A673 (cell line): ENCODE data around the gene VAPA. TPM values are rescaled to one million over a fixed set of nuclear protein-coding genes. Genes with fewer than 3 reads are reported as not detected.

Experiments used
- BruUV-seq: library from RNA; stranded (reverse); fragments of 400-500 nt; replicated peaks from 2 replicates; lab custom pipeline; 2021; lab: Mats Ljungman, UMichigan
- CTCF ChIA-PET: fragments of 300-600 bp; sonication (Branson Sonifier 250); formaldehyde crosslinking; loops from one replicate; lab custom pipeline; 2022; ENCODE audit warnings: antibody characterized with exemption; lab: Charles Lee
- POLR2A ChIA-PET: fragments of 300-600 bp; sonication (Branson Sonifier 250); formaldehyde crosslinking; loops from one replicate; lab custom pipeline; 2022; ENCODE audit warnings: antibody characterized with exemption; ENCODE audit not compliant: low non-redundant PET; lab: Charles Lee
- DNase-seq: peaks from one replicate; pipeline ENCODE4 v3.0.0-alpha.2; 2015; ENCODE audit warnings: low spot score
- H3K27ac ChIP-seq: fragments of 200-600 bp; sonication (generic); 2 replicates; pipeline ENCODE4 v1.5.1; 2016; ENCODE audit warnings: mixed run types, low read depth, mild to moderate bottlenecking, mixed read lengths, antibody characterized with exemption, low read length; ENCODE audit not compliant: poor library complexity, severe bottlenecking
- H3K27me3 ChIP-seq: fragments of 200-600 bp; sonication (generic); replicated peaks from 2 replicates; pipeline ENCODE4 v1.6.1; 2017; ENCODE audit warnings: mixed run types, low read depth, mild to moderate bottlenecking, mixed read lengths, antibody characterized with exemption, low read length; ENCODE audit not compliant: insufficient read depth, poor library complexity
- H3K36me3 ChIP-seq: fragments of 200-600 bp; sonication (generic); 2 replicates; pipeline ENCODE4 v1.6.1; 2016; ENCODE audit warnings: mixed run types, mild to moderate bottlenecking, mixed read lengths, antibody characterized with exemption, low read length; ENCODE audit not compliant: insufficient read depth, poor library complexity, severe bottlenecking
- H3K4me1 ChIP-seq: fragments of 200-600 bp; sonication (generic); 2 replicates; pipeline ENCODE4 v1.6.1; 2017; ENCODE audit warnings: mixed run types, mild to moderate bottlenecking, mixed read lengths, antibody characterized with exemption, low read length; ENCODE audit not compliant: insufficient read depth, poor library complexity, severe bottlenecking
- H3K4me3 ChIP-seq: fragments of 200-600 bp; sonication (generic); 2 replicates; pipeline ENCODE4 v1.5.1; 2016; ENCODE audit warnings: low read depth, mixed run types, mild to moderate bottlenecking, mixed read lengths, low read length; ENCODE audit not compliant: poor library complexity, severe bottlenecking
- H3K9me3 ChIP-seq: fragments of 200-600 bp; sonication (generic); 2 replicates; pipeline ENCODE4 v1.6.1; 2016; ENCODE audit warnings: mixed run types, low read depth, mild to moderate bottlenecking, mixed read lengths, antibody characterized with exemption, low read length; ENCODE audit not compliant: poor library complexity, severe bottlenecking
- EZH2 ChIP-seq: fragments of 200-600 bp; sonication (generic); IDR thresholded peaks from 2 replicates; pipeline ENCODE4 v1.6.1; 2017; ENCODE audit warnings: borderline replicate concordance, low read depth, mild to moderate bottlenecking, mixed read lengths, antibody characterized with exemption, low read length; ENCODE audit not compliant: poor library complexity, severe bottlenecking
- intact Hi-C: fragments of 100-400 bp; cut with micrococcal nuclease; formaldehyde crosslinking; loops from one replicate; pipeline ENCODE4 v1.10.0; 2022; ENCODE audit not compliant: unreplicated experiment
- total RNA-seq: library from RNA; stranded (reverse); gene quantifications from 2 replicates; pipeline ENCODE4 v1.2.3, GENCODE V29; 2021
- TF ChIP-seq, protein P1 (sequence below): fragments of 300-800, 200-600 bp; sonication (generic); conservative IDR thresholded peaks from 2 replicates; pipeline ENCODE4 v1.5.1; 2017; ENCODE audit warnings: low read depth, mild to moderate bottlenecking, antibody characterized with exemption, low read length, moderate library complexity, mixed read lengths

Gene VAPA
- total RNA-seq, 1 experiment from 2014 or later, result 185 TPM

DNA sequence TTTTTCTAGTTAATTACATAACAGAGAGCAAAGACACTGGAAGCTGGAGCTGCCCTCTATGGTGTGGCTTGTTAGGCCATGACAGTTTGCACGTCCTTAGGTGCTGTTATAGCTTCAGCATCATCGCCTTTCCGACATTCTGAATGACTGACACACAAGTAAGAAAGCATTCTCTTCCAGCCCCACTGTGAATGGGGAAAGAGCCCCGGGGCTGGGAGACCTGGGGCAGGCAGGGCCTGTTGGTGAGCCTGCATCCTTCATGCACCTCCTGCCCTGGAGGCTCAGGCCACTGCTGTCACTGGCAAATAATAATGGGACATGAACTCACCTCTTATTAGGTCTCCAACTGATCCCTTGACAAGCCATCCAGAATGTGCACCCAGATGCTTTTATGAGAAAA lies 71.8 kb downstream of the VAPA start:
- no peak overlapping the region for H3K4me3 ChIP-seq
- intact Hi-C loops, result no loop called here
- POLR2A ChIA-PET, result no interaction called here
- CTCF ChIA-PET, result no interaction called here
- no peaks in the 10 kb centered on the region for H3K36me3 ChIP-seq
- no peaks in the 10 kb centered on the region for H3K27me3 ChIP-seq
- no peak for TF ChIP-seq EZH2
- TF ChIP-seq, protein P1, sequence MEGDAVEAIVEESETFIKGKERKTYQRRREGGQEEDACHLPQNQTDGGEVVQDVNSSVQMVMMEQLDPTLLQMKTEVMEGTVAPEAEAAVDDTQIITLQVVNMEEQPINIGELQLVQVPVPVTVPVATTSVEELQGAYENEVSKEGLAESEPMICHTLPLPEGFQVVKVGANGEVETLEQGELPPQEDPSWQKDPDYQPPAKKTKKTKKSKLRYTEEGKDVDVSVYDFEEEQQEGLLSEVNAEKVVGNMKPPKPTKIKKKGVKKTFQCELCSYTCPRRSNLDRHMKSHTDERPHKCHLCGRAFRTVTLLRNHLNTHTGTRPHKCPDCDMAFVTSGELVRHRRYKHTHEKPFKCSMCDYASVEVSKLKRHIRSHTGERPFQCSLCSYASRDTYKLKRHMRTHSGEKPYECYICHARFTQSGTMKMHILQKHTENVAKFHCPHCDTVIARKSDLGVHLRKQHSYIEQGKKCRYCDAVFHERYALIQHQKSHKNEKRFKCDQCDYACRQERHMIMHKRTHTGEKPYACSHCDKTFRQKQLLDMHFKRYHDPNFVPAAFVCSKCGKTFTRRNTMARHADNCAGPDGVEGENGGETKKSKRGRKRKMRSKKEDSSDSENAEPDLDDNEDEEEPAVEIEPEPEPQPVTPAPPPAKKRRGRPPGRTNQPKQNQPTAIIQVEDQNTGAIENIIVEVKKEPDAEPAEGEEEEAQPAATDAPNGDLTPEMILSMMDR, result no peak
- no TSS peak for BruUV-seq
- no peaks in the 10 kb centered on the region for H3K9me3 ChIP-seq
- H3K4me1 ChIP-seq, result no peaks in the 10 kb centered on the region
- H3K27ac ChIP-seq, result no peak overlapping the region
- DNase-seq, result no peak

DNA sequence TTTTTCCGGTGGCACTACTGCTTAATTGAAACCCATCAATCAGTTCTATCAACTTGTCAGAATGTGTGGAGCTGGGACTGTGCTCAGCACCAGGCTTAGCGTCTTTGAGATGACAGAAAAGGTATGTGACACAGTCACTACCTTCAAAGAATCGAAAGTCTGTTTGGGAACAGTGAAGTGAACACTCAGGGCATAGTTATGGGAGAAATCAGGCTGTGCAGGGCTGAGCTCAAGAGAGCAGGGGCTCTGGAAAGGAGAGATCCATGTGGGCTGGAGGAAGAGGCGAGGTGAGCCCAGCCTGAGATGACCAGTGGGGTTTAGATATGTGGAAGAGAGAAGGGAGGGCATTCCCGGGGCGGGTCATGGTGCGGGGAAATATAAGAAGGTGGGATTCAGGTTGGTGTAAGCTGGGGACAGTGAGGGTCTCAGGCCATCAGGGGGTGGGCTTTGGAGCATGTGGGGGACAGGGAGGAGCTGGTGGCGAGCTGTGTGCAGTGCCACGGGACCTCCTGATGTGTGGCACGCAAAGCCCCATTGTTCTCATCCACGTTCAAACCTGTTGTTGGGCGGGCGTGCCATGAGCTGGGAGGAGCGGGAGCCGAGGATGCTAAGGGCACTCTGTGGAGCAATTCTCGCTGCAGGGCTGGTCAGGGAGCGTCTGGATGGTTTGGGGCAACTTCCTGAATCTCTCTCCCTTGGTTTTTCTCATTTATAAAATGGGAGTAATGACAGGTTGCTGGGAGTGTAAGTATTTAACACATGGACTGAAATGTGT lies 72.5 kb downstream of the VAPA start:
- H3K27me3 ChIP-seq, result no peaks in the 10 kb centered on the region
- H3K4me3 ChIP-seq, result no peak overlapping the region
- BruUV-seq, result no TSS peak
- intact Hi-C loops, result no loop called here
- TF ChIP-seq EZH2, result no peak
- TF ChIP-seq, protein P1, result no peak
- no peak overlapping the region for H3K27ac ChIP-seq
- H3K4me1 ChIP-seq, result no peaks in the 10 kb centered on the region
- H3K9me3 ChIP-seq, result no peaks in the 10 kb centered on the region
- POLR2A ChIA-PET, result no interaction called here
- H3K36me3 ChIP-seq, result no peaks in the 10 kb centered on the region
- CTCF ChIA-PET, result no interaction called here
- no peak for DNase-seq

DNA sequence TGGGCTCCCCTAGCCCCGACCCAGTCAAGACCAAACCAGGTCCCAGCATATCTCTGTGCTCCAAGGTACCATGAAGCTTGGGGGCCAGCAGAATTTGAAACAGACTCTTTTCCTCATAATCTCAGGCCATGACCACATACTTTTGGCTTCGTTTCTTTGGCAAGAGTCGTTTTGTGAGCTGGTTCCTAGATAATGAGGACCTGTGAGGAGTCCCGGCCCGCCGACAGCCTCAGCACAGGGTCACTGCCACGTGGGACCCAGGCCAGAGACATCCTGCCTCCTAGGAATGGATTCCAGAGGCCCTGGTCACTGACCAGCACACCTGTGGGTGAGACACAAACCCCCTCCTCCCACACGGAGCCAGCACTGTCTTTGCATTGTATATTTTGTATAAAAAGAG lies 73.5 kb downstream of the VAPA start:
- POLR2A ChIA-PET, result no interaction called here

More for the DNA sequence above, 73.5 kb downstream of the VAPA start:
- H3K36me3 ChIP-seq, result no peaks in the 10 kb centered on the region
- no peak overlapping the region for H3K4me3 ChIP-seq
- CTCF ChIA-PET, result no interaction called here
- H3K27me3 ChIP-seq, result no peaks in the 10 kb centered on the region
- intact Hi-C loops, result no loop called here
- H3K9me3 ChIP-seq, result no peaks in the 10 kb centered on the region
- TF ChIP-seq EZH2, result no peak
- TF ChIP-seq, protein P1, result no peak
- no TSS peak for BruUV-seq
- no peaks in the 10 kb centered on the region for H3K4me1 ChIP-seq
- no peak for DNase-seq
- no peak overlapping the region for H3K27ac ChIP-seq
